ENCODE measurements around the gene GSTT4. TPM values are rescaled to one million over a fixed set of nuclear protein-coding genes. Genes with fewer than 3 reads are reported as not detected.
"Not testable (repeated sequence)": the region's sequence is repeated elsewhere in the genome, so short reads cannot be mapped to it uniquely, and the experiment has no call there.

The GSTT4 gene
- polyA plus RNA-seq, 10 donors = not detected

- DNase-seq = not testable (repeated sequence)
Measured at GRCh38 chr22:23954193-23954990, 50.9 kb downstream of the GSTT4 start.

GRCh38 chr22:23953485-23953884, 51.8 kb downstream of the GSTT4 start:
- DNase-seq = not testable (repeated sequence)

GRCh38 chr22:23952794-23953405, 52.4 kb downstream of the GSTT4 start:
- DNase-seq = not testable (repeated sequence)

GRCh38 chr22:23951383-23951782, 53.9 kb downstream of the GSTT4 start:
- not testable (repeated sequence) for DNase-seq

- DNase-seq = not testable (repeated sequence)
Measured at GRCh38 chr22:23949764-23950163, 55.5 kb downstream of the GSTT4 start.

Other genes starting within 250 kb of the GSTT4 start
- gene C22orf15, start 242.5 kb downstream of the GSTT4 start, polyA plus RNA-seq (ENCODE audit: insufficient read length in 10 of 10) = under 1 TPM in 9 of 10 donors, not detected in 1; 0.14 to 0.61 (median 0.33) TPM
- 10 to 100 TPM; 35.5 to 74.9 (median 50.2) TPM for gene CHCHD10, start 237.5 kb downstream of the GSTT4 start, polyA plus RNA-seq (ENCODE audit: insufficient read length in 10 of 10)
- 10 to 100 TPM in 4 of 10 donors, 1 to 10 TPM in 6; 6.2 to 18.2 (median 8.7) TPM for gene MMP11, start 232.6 kb downstream of the GSTT4 start, polyA plus RNA-seq (ENCODE audit: insufficient read length in 10 of 10)
- gene SMARCB1, start 218.5 kb downstream of the GSTT4 start, polyA plus RNA-seq (ENCODE audit: insufficient read length in 10 of 10) = 100 to 1,000 TPM in 1 of 10 donors, 10 to 100 TPM in 9; 57.5 to 111 (median 74.6) TPM
- 1 to 10 TPM in 8 of 10 donors, under 1 TPM in 2; 0.71 to 2.6 (median 1.3) TPM for gene DERL3, start 166.4 kb downstream of the GSTT4 start, polyA plus RNA-seq (ENCODE audit: insufficient read length in 10 of 10)
- gene SLC2A11, start 147.6 kb downstream of the GSTT4 start, polyA plus RNA-seq (ENCODE audit: insufficient read length in 10 of 10) = 10 to 100 TPM in 1 of 10 donors, 1 to 10 TPM in 9; 4.3 to 10.1 (median 6.4) TPM
- 100 to 1,000 TPM in 8 of 10 donors, 10 to 100 TPM in 2; 75.5 to 212 (median 130) TPM for gene MIF, start 111.1 kb downstream of the GSTT4 start, polyA plus RNA-seq (ENCODE audit: insufficient read length in 10 of 10)
- 10 to 100 TPM in 4 of 10 donors, 1 to 10 TPM in 6; 2.2 to 33.9 (median 9.4) TPM for gene GSTT2B, start 44.3 kb downstream of the GSTT4 start, polyA plus RNA-seq (ENCODE audit: insufficient read length in 10 of 10)
- 1 to 10 TPM; 2.0 to 6.7 (median 3.1) TPM for gene DDTL, start 38.6 kb downstream of the GSTT4 start, polyA plus RNA-seq (ENCODE audit: insufficient read length in 10 of 10)
- 10 to 100 TPM; 29.9 to 65.1 (median 44.2) TPM for gene DDT, start 31.0 kb downstream of the GSTT4 start, polyA plus RNA-seq (ENCODE audit: insufficient read length in 10 of 10)
- gene GSTT2, start 25.3 kb downstream of the GSTT4 start, polyA plus RNA-seq (ENCODE audit: insufficient read length in 10 of 10) = 1 to 10 TPM in 4 of 10 donors, under 1 TPM in 1, not detected in 5; 0.43 to 2.6 (median 1.8) TPM
- gene CABIN1, start 5.9 kb upstream of the GSTT4 start, polyA plus RNA-seq (ENCODE audit: insufficient read length in 10 of 10) = 10 to 100 TPM; 20.7 to 39.5 (median 27.7) TPM
- 1 to 10 TPM in 2 of 10 donors, under 1 TPM in 8; 0.31 to 2.0 (median 0.66) TPM for gene SUSD2, start 176.0 kb upstream of the GSTT4 start, polyA plus RNA-seq (ENCODE audit: insufficient read length in 10 of 10)
- 10 to 100 TPM in 6 of 10 donors, 1 to 10 TPM in 4; 8.1 to 17.8 (median 10.3) TPM for gene GGT5, start 239.6 kb upstream of the GSTT4 start, polyA plus RNA-seq (ENCODE audit: insufficient read length in 10 of 10)

All from muscle of back (tissue), 11 donors.